SJSA1 (cell line): ENCODE results near the gene DCUN1D2. TPM values are rescaled to one million over a fixed set of nuclear protein-coding genes. Genes with fewer than 3 reads are reported as not detected.
"Not testable (repeated sequence)": the region's sequence is repeated elsewhere in the genome, so short reads cannot be mapped to it uniquely, and the experiment has no call there.

ENCODE experiments used
- DNase-seq, 2 experiments: peaks; one replicate each; pipeline ENCODE4 v3.0.0-alpha.2; 2015 to 2020; ENCODE audit warnings: low spot score in 2 of 2, low read depth in 1 of 2
- H3K27ac ChIP-seq: fragments of 250-450 bp; sonication (Bioruptor Pico); 2 replicates; pipeline ENCODE4 v1.5.1; 2020; ENCODE audit warnings: mild to moderate bottlenecking, moderate library complexity
- H3K27me3 ChIP-seq: fragments of 250-450 bp; sonication (Bioruptor Pico); replicated peaks from 2 replicates; pipeline ENCODE4 v1.5.1; 2020; ENCODE audit warnings: mild to moderate bottlenecking, moderate library complexity
- H3K36me3 ChIP-seq: fragments of 250-450 bp; sonication (Bioruptor Pico); 2 replicates; pipeline ENCODE4 v1.5.1; 2020; ENCODE audit warnings: mild to moderate bottlenecking
- H3K4me1 ChIP-seq: fragments of 250-450 bp; sonication (Bioruptor Pico); replicated peaks from 2 replicates; pipeline ENCODE4 v1.6.1; 2021; ENCODE audit warnings: mild to moderate bottlenecking
- H3K4me3 ChIP-seq: fragments of 250-450 bp; sonication (Bioruptor Pico); 2 replicates; pipeline ENCODE4 v1.5.1; 2020; ENCODE audit warnings: mild to moderate bottlenecking
- H3K9me3 ChIP-seq: fragments of 250-450 bp; sonication (Bioruptor Pico); replicated peaks from 2 replicates; pipeline ENCODE4 v1.5.1; 2020; ENCODE audit warnings: mild to moderate bottlenecking
- total RNA-seq: library from RNA; depleted of rRNA; stranded (reverse); fragments of >200 nt; shearing (Covaris generic); gene quantifications from 2 replicates; pipeline ENCODE4 v1.2.3, GENCODE V29; 2014

The DCUN1D2 gene
- total RNA-seq, 1 experiment from 2014 or later: 10.7 TPM

- H3K27me3 ChIP-seq: no peaks in the 10 kb centered on the region
- H3K4me1 ChIP-seq: no peaks in the 10 kb centered on the region
- H3K36me3 ChIP-seq: peaks cover 47% of the 10 kb centered on the region
- no peak overlapping the region for H3K4me3 ChIP-seq
- H3K27ac ChIP-seq: no peak overlapping the region
- DNase-seq: no peak
- no peaks in the 10 kb centered on the region for H3K9me3 ChIP-seq
Observed at GRCh38 chr13:113460064-113460555, 30.4 kb downstream of the DCUN1D2 start.

DNA sequence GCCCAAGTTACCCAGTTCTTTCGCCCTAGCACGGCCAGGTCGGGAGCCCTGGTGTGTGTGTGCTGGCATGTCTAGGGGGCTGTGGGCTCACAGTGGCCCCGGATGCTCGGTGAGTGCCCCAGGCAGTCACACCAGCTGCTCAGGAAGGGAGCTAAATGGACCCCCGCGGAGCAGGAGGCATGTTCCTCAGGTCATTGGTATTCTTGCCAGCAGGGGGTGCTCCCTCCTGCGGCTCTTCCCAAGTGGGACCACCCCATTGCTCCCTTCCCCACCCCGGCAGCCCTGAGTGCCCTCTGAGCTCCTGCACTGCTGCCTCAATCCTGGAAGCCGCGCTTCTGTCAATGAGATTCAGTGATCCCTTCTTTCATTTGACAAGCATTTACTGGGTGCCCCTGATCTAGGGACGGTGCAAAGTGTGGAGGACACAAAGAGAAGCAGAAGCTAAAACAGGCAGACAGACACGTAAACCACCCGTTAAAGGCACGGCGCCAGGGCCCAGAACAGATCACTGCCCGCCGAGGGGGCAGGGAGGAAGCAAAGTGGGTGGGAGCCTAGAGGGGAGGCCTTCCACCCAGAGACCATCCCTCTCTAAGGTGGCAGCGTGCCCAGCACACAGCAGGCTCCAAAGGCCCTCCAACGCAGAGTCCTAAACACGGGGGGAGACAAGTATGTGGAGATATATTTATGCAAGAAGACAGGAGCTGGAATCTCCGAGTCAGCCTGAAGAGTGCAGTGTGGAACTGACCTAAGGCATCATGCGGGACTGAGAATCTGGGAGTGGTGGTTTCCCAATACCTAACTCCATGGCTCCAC is 32.1 kb downstream of the DCUN1D2 start:
- peak in 1 of 2 experiments; percentile 29 for DNase-seq
- H3K27ac ChIP-seq: no peak overlapping the region

GRCh38 chr13:113457510-113457909 is 33.0 kb downstream of the DCUN1D2 start:
- Histone ChIP-seq H3K4me3 (no peak overlapping the region), H3K4me1 (no peaks in the 10 kb centered on the region), H3K27ac (no peak overlapping the region), H3K36me3 (peaks cover 45% of the 10 kb centered on the region), H3K27me3 (no peaks in the 10 kb centered on the region), H3K9me3 (no peaks in the 10 kb centered on the region)
- DNase-seq: no peak

More for the DNA sequence above, 32.1 kb downstream of the DCUN1D2 start:
- peaks cover 47% of the 10 kb centered on the region for H3K36me3 ChIP-seq
- no peaks in the 10 kb centered on the region for H3K9me3 ChIP-seq
- H3K4me1 ChIP-seq: no peaks in the 10 kb centered on the region
- H3K27me3 ChIP-seq: no peaks in the 10 kb centered on the region
- H3K4me3 ChIP-seq: no peak overlapping the region

DNA sequence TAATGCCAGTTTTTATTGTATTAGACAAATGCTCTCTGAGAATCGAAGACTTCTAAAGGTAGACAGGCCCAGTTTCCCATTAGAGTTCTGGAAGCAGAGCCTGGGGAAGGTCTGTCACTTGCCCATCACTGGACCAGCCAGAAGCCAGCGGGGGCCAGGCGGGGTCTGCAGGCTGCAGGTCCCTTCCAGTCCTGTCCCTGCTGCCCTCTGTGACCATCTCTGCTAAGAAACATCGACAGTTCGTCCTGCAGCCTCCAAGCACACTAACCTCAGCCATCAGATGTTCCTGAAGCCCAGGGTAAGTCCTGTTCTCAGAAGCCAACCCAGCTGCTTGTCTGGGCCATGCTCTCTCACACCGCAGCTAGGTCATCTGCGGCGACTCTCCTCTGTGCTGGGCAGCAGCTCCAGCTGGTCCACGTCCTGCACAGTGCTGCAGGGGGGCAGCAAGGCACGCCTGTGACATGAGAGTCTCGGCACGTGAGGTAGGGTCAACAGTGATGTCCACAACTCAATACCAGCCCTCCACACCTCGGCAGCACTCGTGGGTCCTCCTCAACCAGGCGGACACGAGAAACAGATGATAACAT is 34.3 kb downstream of the DCUN1D2 start:
- H3K4me1 ChIP-seq: no peaks in the 10 kb centered on the region
- no peaks in the 10 kb centered on the region for H3K9me3 ChIP-seq
- no peak for DNase-seq
- no peak overlapping the region for H3K4me3 ChIP-seq
- H3K27ac ChIP-seq: no peak overlapping the region
- H3K27me3 ChIP-seq: no peaks in the 10 kb centered on the region
- peaks cover 44% of the 10 kb centered on the region for H3K36me3 ChIP-seq

GRCh38 chr13:113455384-113455783 is 35.1 kb downstream of the DCUN1D2 start:
- no peaks in the 10 kb centered on the region for H3K4me1 ChIP-seq
- H3K9me3 ChIP-seq: no peaks in the 10 kb centered on the region

DNA sequence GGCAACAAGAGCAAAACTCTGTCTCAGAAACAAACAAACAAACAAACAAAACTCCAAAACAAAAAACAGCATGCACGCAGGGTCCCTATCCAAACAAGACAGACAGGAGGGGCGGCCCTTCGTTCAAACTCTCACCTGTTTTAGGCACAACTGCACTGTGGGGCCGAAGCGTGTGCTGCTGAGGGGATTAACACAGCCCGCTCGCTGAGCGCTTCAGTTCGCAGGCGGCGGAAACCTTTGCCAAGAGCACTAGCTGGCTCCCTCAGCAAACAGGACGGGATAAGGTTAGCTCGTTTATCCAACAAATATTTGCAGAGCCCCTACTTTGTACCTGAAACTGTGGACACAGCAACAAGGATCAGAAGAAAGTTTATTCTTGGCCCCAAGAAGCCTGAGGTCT is 35.6 kb downstream of the DCUN1D2 start:
- Histone ChIP-seq H3K36me3 (peaks cover 31% of the 10 kb centered on the region), H3K4me3 (no peak overlapping the region), H3K9me3 (no peaks in the 10 kb centered on the region), H3K4me1 (peaks cover 2% of the 10 kb centered on the region), H3K27me3 (no peaks in the 10 kb centered on the region), H3K27ac (no peak overlapping the region)
- no peak for DNase-seq

More at GRCh38 chr13:113455384-113455783, 35.1 kb downstream of the DCUN1D2 start:
- Histone ChIP-seq H3K27me3 (no peaks in the 10 kb centered on the region), H3K36me3 (peaks cover 36% of the 10 kb centered on the region), H3K27ac (no peak overlapping the region), H3K4me3 (no peak overlapping the region)
- DNase-seq: no peak

DNA sequence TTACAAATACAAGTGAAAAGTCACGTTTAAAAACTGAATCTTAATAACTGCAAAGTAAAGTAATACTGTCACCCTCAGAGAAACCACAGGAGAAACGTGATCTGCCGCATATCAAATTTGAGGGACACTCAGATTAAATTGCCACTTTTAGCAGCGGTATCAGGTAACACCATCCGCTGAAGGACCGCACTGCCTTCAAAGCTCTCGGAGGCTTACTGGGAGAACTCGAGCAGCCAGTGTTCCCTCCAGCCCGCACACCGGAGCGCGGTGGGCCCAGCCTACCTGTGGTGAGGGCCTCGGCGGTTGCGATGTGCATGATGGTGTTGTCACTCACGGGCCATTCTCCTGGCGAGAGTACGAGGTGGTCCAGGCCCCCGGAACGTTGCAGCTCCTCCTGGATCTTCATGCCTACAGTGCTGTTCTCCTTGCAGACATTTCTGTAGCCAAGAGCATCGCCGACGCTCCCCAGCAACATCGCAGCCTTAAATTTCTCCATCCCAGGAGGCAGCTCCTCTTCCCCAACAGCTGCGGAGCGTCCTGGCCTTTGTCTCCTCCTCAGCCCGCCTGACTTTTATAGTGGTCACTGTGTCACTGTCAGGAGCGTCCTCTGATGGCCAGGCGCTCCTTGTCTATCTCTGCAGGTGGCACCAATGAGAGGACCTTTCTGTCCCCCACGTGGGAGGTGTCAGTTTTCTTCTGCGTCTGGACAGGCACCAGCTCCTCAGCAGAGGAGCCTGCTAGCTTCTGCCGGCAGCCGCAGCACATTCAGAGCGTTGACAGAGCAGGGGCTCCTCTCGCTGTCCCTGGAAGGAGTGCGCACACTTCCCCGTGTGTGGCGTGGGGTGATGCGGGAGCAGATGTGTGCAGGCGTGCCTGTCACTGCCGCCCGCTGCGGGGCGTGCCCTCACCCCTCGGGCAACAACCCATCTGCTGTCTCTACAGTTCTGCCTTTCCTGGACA is 37.3 kb downstream of the DCUN1D2 start, which contains the start of gene ADPRHL1:
TSS of gene ADPRHL1 (minus strand) at position 547 of the 960 bp plus-strand sequence. CDS start at position 496, 51 bp downstream.
- DNase-seq: no peak
- Histone ChIP-seq H3K27me3 (no peaks in the 10 kb centered on the region), H3K4me1 (peaks cover 14% of the 10 kb centered on the region), H3K4me3 (no peak within 1 kb of the TSS), H3K9me3 (no peaks in the 10 kb centered on the region), H3K27ac (no peak within 1 kb of the TSS), H3K36me3 (peaks cover 20% of the 10 kb centered on the region)

- Histone ChIP-seq H3K4me1 (peaks cover 14% of the 10 kb centered on the region), H3K4me3 (no peak overlapping the region), H3K27ac (no peak overlapping the region), H3K36me3 (peaks cover 12% of the 10 kb centered on the region), H3K9me3 (no peaks in the 10 kb centered on the region), H3K27me3 (no peaks in the 10 kb centered on the region)
- no peak for DNase-seq
Observed at GRCh38 chr13:113452466-113452865, 38.0 kb downstream of the DCUN1D2 start.

DNA sequence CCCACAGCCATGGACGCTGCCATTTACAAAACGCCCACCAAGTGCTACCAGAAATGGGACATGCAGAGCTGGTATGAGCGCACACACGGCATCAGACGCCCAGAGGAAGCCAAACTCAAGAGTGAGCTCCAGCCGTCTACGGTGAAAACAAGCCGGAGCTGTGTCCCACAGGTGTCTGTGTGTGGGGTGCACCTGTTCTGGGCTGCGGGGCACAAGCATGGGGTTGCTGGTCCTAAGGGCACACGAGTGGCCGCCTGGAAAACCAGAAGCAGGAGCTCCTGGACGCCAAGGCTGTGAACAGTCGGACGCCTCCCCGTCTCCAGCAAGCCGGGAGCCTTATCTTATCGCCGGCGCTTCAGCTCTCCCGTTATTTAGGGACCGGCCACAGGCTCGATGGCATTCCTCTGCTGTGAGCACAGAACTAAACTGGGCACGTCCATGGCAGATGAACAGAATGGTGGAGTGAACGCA is 38.5 kb downstream of the DCUN1D2 start:
- Histone ChIP-seq H3K36me3 (peaks cover 9% of the 10 kb centered on the region), H3K9me3 (no peaks in the 10 kb centered on the region), H3K4me3 (no peak overlapping the region), H3K4me1 (peaks cover 14% of the 10 kb centered on the region), H3K27ac (no peak overlapping the region), H3K27me3 (no peaks in the 10 kb centered on the region)
- DNase-seq: no peak

DNA sequence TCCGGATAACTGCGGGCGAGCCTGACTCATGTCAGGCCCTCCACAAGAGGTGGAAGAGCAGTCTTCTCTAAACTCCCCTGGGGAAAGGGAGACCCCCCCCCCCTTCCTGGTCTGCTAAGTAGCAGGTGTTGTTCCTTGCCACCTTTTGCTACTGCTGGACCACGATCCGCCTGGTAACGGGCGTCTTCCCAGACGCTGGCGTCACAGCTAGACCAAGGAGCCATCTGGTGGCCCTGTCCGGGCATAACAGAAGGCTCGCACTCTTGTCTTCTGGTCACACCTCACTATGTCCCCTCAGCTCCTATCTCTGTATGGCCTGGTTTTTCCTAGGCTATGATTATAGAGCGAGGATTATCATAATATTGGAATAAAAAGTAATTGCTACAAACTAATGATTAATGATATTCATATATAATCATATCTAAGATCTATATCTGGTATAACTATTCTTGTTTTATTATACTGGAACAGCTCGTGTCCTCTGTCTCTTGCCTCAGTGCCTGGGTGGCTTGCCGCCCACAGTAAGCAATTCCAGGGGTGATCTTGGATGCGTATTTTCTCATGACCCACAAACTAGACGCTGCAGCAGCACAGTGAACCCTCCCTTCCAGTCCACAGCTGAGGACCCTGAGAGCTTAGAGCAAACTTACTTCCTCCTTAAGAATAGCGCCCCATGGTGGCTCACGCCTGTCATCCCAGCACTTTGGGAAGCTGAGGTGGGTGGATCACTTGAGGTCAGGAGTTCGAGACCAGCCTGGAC is 39.5 kb downstream of the DCUN1D2 start:
- H3K9me3 ChIP-seq, H3K27me3 ChIP-seq, H3K27ac ChIP-seq, H3K4me3 ChIP-seq, H3K36me3 ChIP-seq: not testable (repeated sequence)
- DNase-seq: peak; percentile 6 to 68
- H3K4me1 ChIP-seq: peaks cover 14% of the 10 kb centered on the region

DNA sequence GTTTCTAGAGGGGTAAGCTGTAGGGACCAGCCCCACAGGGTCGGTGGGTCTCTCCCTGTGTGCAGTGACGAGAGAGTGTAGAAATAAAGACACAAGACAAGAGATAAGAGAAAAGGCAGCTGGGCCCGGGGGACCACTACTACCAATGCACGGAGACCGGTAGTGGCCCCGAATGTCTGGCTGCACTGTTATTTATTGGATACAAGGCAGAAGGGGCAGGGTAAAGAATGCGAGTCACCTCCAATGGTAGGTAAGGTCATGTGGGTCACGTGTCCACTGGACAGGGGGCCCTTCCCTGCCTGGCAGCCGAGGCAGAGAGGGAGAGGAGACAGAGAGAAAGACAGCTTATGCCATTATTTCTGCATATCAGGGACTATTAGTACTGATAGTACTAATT is 40.2 kb downstream of the DCUN1D2 start:
- H3K27ac ChIP-seq, H3K36me3 ChIP-seq, DNase-seq, H3K27me3 ChIP-seq, H3K9me3 ChIP-seq, H3K4me3 ChIP-seq: not testable (repeated sequence)
- H3K4me1 ChIP-seq: peaks cover 14% of the 10 kb centered on the region

DNA sequence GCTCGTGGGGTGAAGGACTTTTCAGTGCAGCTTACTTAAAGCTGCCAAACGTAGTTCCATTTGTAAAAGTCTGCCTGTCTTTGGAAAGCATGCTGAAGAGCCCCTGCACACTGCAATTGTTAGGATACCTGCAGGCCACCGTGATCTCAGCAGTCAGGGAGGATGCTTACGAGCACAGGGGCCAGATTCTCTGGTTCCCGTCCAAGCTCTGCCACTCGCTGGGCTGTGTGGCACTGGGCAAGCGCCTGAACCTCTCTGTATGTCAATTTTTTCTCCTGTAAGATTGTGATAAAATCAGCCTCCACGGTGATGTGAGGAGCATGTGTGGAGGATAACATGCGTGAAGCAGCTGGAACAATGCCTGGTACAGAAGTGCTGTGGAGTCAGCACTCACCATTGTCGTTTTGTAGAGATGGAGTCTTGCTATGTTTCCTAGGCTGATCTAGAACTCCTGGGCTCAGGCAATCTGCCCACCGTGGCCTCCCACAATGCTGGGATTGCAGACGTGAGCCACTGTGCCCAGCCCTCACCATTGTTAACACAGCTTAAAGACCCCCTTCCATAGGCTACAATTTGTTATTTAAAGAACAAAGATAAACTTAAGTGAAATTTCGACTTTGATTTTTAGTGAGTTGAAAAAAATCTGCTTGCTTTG is 40.7 kb downstream of the DCUN1D2 start:
- peak overlapping the region; percentile 26 for H3K4me3 ChIP-seq
- peaks cover 14% of the 10 kb centered on the region for H3K4me1 ChIP-seq
- no peak for DNase-seq
- no peaks in the 10 kb centered on the region for H3K9me3 ChIP-seq
- no peaks in the 10 kb centered on the region for H3K27me3 ChIP-seq
- H3K27ac ChIP-seq: peak overlapping the region; percentile 40; the same call in 1 of the 2 replicates
- no peaks in the 10 kb centered on the region for H3K36me3 ChIP-seq
